HG03565 (cell line): ENCODE results near the gene EEF2K.

Source experiments
- ATAC-seq: cut with Tn5 transposase; IDR thresholded peaks from one replicate; pipeline ENCODE4 v1.9.1; 2021; ENCODE audit warnings: mild to moderate bottlenecking, moderate library complexity; ENCODE audit not compliant: unreplicated experiment

The EEF2K gene

GRCh38 chr16:22239131-22239805 lies 33.2 kb downstream of the EEF2K start:
- no peak for ATAC-seq

DNA sequence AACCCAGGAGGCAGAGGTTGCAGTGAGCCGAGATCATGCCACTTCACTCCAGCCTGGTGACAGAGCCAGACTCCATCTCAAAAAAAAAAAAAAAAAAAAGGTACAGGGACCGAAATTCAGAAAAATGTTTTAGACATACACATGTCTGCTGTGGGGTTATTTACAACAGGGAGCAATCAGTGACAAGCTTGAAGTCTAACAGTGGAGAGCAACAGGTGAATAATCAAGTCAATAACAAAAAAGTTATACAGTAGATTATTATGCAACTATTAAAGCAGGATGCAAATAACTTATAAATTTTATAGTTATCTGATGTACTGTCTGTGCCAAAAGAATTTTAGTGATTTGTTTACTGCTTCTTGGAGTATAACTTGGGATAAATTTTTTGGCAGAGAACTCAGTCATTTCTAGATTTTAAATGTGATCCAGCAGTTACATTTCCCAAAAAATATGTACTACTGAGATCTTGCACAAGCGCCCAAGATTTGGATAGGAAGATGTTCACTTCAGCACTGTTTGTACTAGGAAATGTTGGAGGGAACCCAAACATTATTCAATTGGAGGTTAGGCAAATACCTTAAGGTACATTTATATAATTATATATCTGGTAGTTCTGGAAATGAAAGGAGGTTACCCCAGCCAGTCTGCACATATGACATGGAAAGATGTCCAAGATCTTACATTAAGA lies 34.1 kb downstream of the EEF2K start:
- no peak for ATAC-seq

GRCh38 chr16:22250522-22250921 lies 44.4 kb downstream of the EEF2K start:
- ATAC-seq, result no peak

- ATAC-seq, result no peak
These were observed 46.2 kb downstream of the EEF2K start for GRCh38 chr16:22252317-22252716.

DNA sequence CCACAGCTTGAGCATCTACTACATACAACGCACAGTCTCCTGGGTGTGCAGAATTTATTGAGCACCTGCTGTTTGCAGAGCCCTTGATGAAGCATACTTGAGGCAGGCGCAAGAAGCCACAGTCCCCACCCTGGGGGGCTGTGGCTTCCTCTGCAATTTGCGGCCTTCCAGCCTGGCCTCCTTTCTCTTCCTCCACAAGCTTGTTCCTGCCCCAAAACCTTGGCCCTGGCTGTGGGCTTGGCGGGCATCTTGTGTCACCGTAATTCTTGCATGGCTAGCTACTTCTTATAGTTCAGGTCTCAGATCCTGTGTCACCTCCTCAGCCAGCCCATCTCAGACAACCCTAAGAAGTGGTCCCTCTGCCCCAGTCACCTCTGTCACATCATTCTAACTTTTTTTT lies 47.2 kb downstream of the EEF2K start:
- no peak for ATAC-seq

DNA sequence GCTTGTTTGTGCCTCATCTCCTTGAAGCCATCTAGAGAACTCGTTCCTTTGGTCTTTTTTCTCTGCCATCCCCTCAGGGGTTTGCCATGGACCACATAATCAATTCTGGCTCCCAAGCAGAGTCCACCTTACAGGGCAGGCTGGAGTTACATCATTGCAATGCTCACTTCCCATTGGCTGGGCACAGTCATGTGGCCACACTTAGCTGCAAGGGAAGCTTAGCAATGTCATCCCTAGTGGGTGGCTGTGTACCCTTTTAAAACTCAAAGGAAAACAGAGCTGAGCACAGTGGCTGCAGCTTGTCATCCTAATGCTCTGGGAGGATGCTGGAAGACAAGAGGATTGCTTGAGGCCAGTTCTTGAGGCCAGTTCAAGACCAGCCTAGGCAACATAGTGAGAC lies 49.3 kb downstream of the EEF2K start:
- no peak for ATAC-seq

GRCh38 chr16:22257440-22257839 lies 51.4 kb downstream of the EEF2K start:
- ATAC-seq, result no peak

DNA sequence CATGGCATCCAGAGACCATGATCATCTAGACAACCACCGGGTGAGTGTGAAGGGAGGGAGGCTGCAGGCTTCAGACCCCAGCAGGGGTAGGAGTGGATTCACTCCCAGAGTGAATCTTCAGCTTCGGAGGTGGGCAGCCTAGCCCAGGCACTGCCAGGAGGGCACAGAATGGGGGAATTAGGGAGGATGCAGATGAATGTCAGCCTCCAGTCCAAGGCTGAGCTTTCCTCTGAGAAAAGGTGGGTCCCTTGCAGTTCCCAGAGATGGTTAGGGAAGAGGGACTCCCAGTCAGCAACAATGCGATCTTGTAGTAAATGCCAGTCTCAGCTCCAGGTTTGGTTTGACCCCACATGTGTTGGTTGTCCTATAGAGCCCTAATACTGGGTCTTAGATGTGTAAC lies 54.4 kb downstream of the EEF2K start:
- no peak for ATAC-seq

DNA sequence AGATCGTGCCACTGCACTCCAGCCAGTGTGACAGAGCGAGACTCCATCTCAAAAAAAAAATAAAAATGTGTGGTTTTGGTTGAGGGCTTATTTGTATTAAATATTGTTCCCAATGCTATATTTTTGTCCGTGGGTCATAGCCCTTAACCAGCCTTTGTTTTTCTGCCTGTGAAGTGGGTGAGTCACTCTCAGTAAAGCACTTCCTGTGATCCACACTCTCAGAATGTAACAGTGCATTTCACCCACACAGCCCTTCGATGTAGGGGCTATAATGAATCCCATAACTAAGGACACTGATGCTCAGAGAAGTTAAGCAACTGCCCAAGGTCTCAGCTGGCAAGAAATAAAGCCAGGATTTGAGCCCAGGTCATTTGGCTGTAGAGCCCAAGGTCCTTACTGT lies 56.4 kb downstream of the EEF2K start:
- no peak for ATAC-seq

DNA sequence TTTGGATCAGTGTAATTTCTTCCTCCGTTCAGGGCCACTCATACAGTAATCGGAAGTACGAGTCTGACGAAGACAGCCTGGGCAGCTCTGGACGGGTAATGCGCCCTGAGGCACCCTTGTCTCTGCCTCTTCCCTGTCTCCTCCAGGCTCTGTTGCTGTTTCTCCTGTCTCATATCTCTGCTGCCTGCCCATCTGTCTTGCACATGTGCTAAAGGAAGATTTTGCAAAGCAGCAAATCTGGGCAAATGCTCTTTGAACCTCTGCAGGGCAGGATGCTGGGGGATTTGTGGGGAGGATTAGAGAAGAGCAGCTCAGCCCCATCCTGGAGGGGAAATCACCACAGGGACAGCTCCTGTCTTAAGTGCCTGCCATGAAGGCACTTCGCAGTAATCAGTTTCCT lies 58.7 kb downstream of the EEF2K start:
- ATAC-seq, result no peak

- no peak for ATAC-seq
These were observed 59.3 kb downstream of the EEF2K start for GRCh38 chr16:22265351-22265750.

DNA sequence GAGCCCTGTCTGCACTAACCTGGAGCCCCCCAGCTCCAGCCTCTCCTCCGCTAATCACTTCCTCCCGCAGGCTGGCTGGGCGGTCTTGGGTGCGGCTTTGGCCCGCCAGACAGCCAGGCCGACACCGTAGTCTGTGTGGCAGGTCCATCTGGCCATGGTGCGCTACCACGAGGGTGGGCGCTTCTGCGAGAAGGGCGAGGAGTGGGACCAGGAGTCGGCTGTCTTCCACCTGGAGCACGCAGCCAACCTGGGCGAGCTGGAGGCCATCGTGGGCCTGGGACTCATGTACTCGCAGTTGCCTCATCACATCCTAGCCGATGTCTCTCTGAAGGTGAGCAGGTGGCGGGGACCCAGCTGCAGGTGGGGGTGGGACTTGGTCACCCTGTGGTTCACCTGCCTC lies 60.5 kb downstream of the EEF2K start:
- no peak for ATAC-seq

- ATAC-seq, result no peak
These were observed 61.7 kb downstream of the EEF2K start for GRCh38 chr16:22267764-22268163.

GRCh38 chr16:22270525-22270924 lies 64.4 kb downstream of the EEF2K start:
- ATAC-seq, result no peak

DNA sequence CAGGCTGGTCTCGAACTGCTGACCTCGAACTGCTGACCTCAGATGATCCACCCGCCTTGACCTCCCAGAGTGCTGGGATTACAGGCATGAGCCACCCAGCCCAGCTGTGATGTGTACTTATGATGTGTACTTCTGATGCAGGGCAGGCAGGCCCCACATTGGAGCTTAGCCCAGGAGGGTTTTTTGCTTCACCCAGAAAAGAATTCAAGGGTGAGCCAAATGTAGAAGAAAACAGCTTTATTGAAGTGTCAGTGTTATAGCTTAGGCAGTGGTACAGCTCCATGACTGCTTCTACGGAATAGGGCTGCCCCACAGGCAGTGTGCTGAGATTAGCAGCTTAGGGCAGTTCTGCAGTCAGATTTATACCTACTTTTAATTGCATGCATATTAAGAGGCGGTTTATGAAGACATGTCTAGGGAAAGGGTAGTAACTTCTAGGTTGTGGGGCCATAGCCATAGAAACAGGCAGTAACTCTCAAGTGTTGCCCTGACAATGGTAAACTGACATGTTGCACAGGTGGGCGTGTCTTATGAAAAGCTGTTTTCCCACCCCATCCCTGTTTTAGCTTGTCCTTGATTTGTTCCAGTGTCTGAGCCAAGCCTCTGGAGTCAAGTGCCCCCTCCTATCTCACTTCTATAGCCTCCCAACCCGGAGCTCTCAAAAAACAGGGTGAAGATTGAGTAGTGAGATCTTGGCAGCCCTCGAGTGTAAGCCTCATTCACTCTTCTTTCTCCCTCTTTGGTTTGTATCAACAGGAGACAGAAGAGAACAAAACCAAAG lies 67.0 kb downstream of the EEF2K start:
- ATAC-seq, result no peak

DNA sequence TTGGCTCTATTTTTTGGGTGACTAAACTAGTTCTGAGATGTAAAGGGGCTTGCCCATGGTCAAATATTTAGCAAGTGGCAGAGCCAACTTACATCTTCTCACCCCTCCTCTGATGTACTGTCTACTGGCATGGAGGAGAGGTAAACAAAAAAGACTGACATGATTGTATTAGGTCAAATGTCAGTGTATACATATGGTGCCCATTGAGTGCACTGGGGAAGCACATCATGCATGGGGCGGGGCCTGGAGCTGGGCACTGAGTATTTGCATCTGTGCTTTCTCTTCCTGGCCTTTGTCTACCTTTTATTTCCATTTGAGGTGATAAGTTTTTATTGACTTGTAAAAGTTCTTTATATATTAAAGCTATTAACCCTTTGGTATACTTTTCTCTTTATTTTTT lies 68.8 kb downstream of the EEF2K start:
- no peak for ATAC-seq

DNA sequence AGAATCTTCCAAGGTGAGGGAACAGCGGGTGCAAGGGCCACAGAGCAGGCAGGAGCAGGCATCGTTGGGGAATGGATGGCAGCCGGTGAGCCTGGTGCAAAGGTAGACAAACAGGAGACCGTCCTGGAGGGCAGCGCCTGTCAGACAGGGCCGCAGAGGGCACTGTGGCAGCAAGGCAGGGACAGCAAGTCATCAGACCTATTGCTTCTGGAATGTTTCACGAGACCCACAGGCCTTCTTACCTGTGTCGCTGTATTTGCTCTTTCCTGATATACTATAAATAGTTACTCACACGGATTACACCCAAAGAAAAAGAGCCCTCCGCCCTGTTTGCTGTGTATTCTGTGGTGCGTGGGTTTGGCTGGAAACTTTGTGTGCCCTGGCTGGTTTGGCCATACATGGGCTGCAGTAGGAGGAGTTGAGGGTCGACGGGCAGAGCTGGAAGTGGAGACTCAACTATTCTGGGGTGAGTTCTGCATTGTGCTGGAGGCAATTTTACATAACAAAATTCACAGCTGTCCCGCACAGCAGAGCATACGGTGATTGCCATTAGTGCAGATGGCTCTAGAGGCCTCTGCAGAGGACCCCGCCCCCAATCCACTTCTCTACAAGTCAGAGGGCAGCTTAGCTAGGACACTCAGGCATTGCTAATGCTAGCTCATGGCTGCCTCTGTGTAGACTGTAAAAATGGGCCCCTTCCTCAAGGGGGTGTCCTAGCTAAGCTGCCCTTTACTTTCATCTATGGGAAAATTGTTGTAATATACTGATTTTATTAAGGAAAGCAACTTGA lies 72.6 kb downstream of the EEF2K start:
- no peak for ATAC-seq

GRCh38 chr16:22282254-22282892 lies 76.3 kb downstream of the EEF2K start:
- no peak for ATAC-seq

GRCh38 chr16:22284637-22285036 lies 78.6 kb downstream of the EEF2K start:
- no peak for ATAC-seq

DNA sequence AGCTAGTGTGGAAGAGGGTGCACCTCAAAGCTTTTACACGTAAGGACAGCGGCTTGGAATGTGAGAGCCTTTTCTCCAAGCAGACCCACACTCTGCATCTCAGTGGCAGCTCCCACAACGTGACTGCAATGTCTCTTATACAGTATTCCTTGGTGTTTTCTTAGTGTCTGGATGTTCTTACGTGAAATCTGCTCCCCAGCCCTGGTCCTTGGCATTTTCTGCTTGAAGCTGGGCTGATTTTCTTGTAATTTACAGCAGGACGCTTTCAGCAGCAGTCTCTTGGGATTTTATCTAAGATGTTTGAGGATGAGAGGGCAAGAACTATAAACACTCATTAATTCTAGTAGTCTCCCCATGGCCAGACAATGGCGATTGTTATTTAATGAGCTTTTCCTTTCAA lies 79.0 kb downstream of the EEF2K start:
- no peak for ATAC-seq

GRCh38 chr16:22291020-22291419 lies 84.9 kb downstream of the EEF2K start:
- no peak for ATAC-seq
